NOMO-1 treated with DMSO at 0.1 percent for 48 hours (cell line): ENCODE measurements around the gene FOXI3.
"Not testable (repeated sequence)": the region's sequence is repeated elsewhere in the genome, so short reads cannot be mapped to it uniquely, and the experiment has no call there.

Experiments
- DNase-seq: peaks from one replicate; lab custom pipeline; 2025; ENCODE audit not compliant: unreplicated experiment; lab: John Stamatoyannopoulos, UW

FOXI3 gene

DNA sequence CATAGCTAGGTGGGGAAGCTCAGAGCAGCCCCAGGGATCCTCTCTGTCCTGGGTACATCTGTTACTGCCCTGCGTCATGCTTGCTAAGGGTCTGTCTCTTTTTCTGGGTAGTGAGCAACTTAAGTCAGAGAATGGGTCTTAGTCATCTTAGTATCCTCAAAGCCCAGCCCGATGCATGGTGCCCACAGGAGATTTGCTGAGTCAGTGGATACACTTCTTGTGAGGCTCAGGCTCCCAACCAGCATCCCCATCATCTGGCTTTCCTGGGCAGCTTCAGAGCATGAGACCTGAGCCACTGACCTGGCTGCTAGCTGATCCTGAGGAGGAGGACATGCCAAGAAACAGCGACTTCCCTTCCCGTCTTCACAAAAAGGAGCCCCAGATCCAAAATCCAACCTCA is 10.0 kb downstream of the FOXI3 start:
- no peak for DNase-seq

DNA sequence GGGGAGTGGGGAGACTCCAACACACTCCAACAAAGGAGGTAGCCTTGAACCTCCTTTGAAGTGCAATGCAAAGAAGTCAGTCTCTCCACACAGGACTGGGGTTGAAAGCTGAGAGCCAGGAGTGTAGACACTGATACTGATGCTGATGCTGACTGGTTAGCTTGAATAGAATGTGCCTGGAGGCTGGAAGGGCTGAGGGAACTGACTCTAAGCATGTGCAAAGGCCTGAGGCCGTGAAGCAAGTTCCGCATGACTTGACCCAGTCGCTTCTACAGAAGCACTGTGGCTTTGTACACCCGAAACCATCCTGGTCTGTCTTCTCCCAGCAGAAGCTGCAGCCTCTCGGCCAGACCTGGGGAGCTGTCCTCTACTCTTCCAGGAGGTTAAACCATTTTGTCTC is 10.4 kb downstream of the FOXI3 start:
- DNase-seq, result no peak

DNA sequence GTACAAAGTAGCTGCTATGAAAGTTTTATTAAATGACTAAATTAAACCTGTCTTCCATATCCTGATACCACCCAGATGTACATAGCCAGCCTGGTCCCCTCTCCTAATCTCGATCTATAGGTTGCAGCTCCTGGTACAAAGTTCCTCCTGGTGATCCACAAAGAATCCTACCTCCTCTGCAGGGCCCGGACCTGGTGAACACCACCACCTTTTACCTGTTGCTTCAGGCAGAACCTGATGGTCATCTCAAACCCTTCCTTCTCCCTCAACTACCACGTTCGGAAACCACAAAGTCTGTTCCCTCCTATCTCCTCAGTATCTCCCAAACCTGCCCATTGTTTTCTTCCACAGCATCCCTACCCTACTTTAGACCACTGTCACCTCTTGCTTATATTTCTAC is 15.5 kb downstream of the FOXI3 start:
- no peak for DNase-seq

DNA sequence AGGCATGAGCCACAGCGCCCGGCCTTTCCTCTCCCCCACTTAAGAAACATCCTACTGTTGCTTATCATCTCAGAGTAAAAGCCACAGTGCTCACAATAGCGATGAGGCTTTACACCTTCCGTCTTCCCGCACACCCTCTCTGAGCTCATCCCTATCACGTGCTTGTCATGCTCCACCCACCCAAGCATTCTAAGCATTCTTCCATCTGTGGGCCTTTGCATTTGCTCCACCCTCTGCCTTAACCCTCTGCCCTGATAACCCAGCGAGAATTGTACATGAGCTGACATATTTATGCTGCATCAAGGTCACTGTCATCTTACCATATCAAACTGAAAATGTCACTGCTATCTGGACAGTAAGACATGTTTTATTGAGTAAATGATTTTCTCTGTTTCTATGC is 22.6 kb downstream of the FOXI3 start:
- no peak for DNase-seq

DNA sequence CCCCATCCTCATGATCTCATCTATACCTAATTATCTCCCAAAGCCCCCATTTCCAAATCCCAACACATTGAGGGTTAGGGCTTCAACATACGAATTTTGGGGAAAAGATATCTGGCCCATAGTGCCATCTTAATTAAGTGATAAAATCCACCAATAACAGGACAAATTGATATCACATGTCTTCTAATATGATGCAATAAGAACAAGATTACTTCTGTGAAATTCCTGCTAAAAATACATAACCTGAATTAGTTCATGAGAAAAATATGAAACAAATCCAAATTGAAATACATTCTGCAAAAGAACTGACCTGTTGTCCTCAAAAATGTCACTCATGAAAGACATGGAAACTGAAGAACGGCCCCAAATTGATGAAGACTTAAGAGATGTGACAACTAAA is 28.8 kb downstream of the FOXI3 start:
- DNase-seq, result no peak

DNA sequence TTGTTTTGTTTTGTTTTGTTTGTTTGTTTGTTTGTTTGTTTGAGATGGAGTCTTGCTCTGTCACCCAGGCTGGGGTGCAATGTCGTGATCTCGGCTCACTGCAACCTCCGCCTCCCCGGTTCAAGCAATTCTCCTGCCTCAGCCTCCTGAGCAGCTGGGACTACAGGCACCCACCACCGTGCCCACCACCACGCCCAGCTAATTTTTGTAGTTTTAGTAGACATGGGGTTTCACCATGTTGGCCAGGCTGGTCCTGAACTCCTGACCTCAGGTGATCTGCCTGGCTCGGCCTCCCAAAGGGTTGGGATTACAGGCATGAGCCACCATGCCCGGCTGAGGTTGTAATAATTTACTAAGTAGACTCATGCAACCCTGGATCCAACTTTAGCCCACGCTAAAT is 33.4 kb downstream of the FOXI3 start:
- DNase-seq, result not testable (repeated sequence)

DNA sequence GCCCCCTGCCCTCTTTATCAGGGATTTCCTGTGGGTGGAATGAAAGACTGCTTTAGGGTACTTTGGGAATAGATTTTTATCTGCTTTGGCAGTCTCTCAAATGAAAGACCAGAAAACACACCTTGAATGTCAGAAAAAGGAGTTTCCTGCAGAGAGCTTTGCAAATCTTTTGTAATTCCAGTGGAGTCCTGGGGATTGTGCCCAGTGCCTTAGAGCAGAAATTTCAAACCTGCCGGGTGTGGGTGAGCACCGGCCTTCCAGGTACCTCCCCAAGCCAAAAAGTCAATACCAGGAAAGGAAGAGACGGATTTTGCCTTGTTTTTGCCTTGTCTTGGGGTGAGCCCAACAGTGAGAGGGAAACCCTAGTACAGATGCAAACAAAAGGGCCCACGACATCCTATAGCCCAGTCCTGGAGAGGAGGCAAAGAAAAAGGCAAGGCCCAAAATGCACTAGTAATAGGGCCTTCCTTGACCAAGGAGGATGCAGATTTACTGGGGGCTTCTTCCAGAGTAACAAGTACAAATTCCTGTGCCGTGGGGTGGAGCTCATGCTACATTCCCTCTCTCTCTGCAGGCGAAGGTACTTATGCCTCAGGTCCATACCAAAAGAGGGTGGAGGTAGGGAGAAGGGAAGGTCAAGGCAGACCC is 36.4 kb downstream of the FOXI3 start:
- no peak for DNase-seq

DNA sequence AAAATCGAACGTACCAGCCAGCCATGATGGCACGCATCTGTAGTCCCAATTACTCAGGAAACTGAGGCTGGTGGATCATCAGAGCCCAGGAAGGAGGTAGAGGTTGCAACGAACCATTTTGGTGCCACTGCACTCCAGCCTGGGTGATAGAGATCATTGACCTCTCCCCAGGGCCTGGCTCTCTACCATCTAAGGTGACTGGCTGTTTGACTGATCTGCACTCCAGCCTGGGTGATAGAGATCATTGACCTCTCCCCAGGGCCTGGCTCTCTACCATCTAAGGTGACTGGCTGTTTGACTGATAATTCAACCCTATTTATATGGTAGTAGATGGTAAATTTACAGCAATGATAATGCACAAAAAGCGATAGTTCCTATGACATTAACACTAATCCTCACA is 43.6 kb downstream of the FOXI3 start:
- not testable (repeated sequence) for DNase-seq

DNA sequence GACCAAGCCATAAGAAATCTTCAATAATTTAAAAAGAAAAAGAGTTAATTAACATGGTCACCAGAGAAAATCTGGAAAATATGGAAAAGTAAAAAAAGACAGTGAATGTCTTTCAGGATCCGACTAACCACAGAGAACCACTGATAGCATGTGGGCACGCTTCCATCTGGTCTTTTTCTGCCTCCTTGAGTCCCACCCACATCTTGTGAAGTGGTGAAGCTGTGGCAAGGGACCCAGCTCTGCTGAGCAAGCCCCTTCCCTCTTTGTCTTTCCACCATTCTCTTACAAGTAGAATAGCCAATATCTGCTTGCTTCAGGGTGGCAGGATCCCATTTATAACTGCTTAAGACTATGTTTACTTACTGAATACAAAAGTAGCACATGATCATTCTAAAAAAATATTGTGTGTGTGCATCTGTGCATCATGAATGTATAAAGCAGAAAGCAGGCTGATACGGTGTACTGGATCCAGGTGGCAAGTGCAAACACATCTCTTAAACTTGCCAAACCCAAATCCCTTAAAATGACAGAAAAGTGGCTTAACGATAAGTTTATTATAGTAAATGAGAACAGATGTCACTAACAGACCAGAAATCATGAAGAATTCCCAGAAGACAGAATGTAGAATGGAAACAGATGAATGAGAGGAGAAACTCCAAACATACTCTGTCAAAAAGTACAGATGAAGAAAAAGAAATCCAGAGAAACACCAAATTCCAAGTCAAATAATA is 52.3 kb downstream of the FOXI3 start:
- no peak for DNase-seq

DNA sequence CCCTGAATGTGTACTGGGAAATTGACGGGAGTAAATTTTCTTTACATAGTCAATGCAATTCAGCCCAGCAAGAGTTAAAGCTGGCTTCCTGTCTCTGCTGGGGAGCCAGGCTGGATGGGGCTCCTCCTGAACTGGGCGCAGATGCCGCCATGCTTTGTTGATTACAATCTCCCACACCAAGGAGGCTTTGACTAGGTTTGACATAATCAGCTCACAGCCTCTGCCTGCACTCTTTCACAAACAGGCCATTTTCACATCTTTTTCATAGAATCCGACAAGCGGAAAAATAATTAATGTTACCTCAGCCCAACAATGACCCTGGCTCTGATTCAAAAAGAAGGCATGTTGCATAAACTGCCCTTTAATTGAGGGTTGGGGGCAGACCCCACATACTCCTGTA is 54.3 kb downstream of the FOXI3 start:
- DNase-seq, result no peak
